NCI-H526 (cell line): ENCODE measurements around the gene ZBTB20.

Source experiments
- DNase-seq, 2 experiments: peaks; one replicate each; lab custom pipeline; 2025; lab: John Stamatoyannopoulos, UW

ZBTB20 gene

GRCh38 chr3:114538211-114538610 lies 608.9 kb downstream of the ZBTB20 start:
- no peak for DNase-seq

GRCh38 chr3:114528517-114528916 lies 618.6 kb downstream of the ZBTB20 start:
- DNase-seq: no peak

- DNase-seq: peak in 1 of 2 experiments; percentile 17
Measured at GRCh38 chr3:114527036-114527644, 619.9 kb downstream of the ZBTB20 start.

- DNase-seq: no peak
Measured at GRCh38 chr3:114525278-114525677, 621.8 kb downstream of the ZBTB20 start.

GRCh38 chr3:114519415-114519814 lies 627.7 kb downstream of the ZBTB20 start:
- peak; percentile 40 to 44 for DNase-seq

GRCh38 chr3:114518206-114518808 lies 628.8 kb downstream of the ZBTB20 start:
- DNase-seq: no peak

GRCh38 chr3:114510201-114510600 lies 636.9 kb downstream of the ZBTB20 start:
- no peak for DNase-seq

GRCh38 chr3:114509756-114510155 lies 637.3 kb downstream of the ZBTB20 start:
- DNase-seq: no peak

GRCh38 chr3:114508976-114509375 lies 638.1 kb downstream of the ZBTB20 start:
- DNase-seq: no peak

- no peak for DNase-seq
Measured at GRCh38 chr3:114508208-114508607, 638.9 kb downstream of the ZBTB20 start.

GRCh38 chr3:114506591-114507300 lies 640.3 kb downstream of the ZBTB20 start:
- no peak for DNase-seq

GRCh38 chr3:114504941-114505628 lies 642.0 kb downstream of the ZBTB20 start:
- DNase-seq: no peak

GRCh38 chr3:114502204-114502603 lies 644.9 kb downstream of the ZBTB20 start:
- no peak for DNase-seq

- DNase-seq: no peak
Measured at GRCh38 chr3:114499976-114500375, 647.1 kb downstream of the ZBTB20 start.

GRCh38 chr3:114498539-114499370 lies 648.3 kb downstream of the ZBTB20 start:
- DNase-seq: no peak

- peak in 1 of 2 experiments; percentile 2 for DNase-seq
Measured at GRCh38 chr3:114496874-114497273, 650.2 kb downstream of the ZBTB20 start.

GRCh38 chr3:114496466-114496865 lies 650.6 kb downstream of the ZBTB20 start:
- DNase-seq: no peak

GRCh38 chr3:114496021-114496434 lies 651.1 kb downstream of the ZBTB20 start:
- DNase-seq: peak in 1 of 2 experiments; percentile 2

GRCh38 chr3:114494498-114494897 lies 652.6 kb downstream of the ZBTB20 start:
- DNase-seq: no peak

- DNase-seq: no peak
Measured at GRCh38 chr3:114490829-114491228, 656.3 kb downstream of the ZBTB20 start.

GRCh38 chr3:114487502-114487901 lies 659.6 kb downstream of the ZBTB20 start:
- no peak for DNase-seq

GRCh38 chr3:114484919-114485318 lies 662.2 kb downstream of the ZBTB20 start:
- DNase-seq: no peak
